ENCODE results near the gene THTPA. TPM values are rescaled to one million over a fixed set of nuclear protein-coding genes. Genes with fewer than 3 reads are reported as not detected.

Gene THTPA
- total RNA-seq, 1 experiment from 2014 or later: 18.3 TPM

- H3K27ac Mint-ChIP-seq (ENCODE audit: unreplicated experiment): no peak overlapping the region
- intact Hi-C loops (cut with micrococcal nuclease; ENCODE audit: unreplicated experiment): no loop called here
- CTCF ChIA-PET: no interaction called here
- DNase-seq: no peak
- peaks cover 59% of the 10 kb centered on the region for H3K27me3 Mint-ChIP-seq (ENCODE audit: unreplicated experiment)
- TF ChIP-seq, protein P1, sequence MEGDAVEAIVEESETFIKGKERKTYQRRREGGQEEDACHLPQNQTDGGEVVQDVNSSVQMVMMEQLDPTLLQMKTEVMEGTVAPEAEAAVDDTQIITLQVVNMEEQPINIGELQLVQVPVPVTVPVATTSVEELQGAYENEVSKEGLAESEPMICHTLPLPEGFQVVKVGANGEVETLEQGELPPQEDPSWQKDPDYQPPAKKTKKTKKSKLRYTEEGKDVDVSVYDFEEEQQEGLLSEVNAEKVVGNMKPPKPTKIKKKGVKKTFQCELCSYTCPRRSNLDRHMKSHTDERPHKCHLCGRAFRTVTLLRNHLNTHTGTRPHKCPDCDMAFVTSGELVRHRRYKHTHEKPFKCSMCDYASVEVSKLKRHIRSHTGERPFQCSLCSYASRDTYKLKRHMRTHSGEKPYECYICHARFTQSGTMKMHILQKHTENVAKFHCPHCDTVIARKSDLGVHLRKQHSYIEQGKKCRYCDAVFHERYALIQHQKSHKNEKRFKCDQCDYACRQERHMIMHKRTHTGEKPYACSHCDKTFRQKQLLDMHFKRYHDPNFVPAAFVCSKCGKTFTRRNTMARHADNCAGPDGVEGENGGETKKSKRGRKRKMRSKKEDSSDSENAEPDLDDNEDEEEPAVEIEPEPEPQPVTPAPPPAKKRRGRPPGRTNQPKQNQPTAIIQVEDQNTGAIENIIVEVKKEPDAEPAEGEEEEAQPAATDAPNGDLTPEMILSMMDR (IDR thresholded peaks at IDR 0.05; ENCODE audit: unreplicated experiment): no peak
- H3K4me3 Mint-ChIP-seq (ENCODE audit: low read depth, unreplicated experiment): no peak overlapping the region
- H3K4me1 Mint-ChIP-seq (ENCODE audit: low read depth, unreplicated experiment): no peaks in the 10 kb centered on the region
- no peaks in the 10 kb centered on the region for H3K9me3 Mint-ChIP-seq (ENCODE audit: low read depth, unreplicated experiment)
- BruUV-seq (replicated peaks): no TSS peak
- H3K36me3 Mint-ChIP-seq (ENCODE audit: insufficient read depth, unreplicated experiment): no peaks in the 10 kb centered on the region
These were observed 42.0 kb upstream of the THTPA start for GRCh38 chr14:23513818-23514643.

GRCh38 chr14:23514644-23514957 is 41.5 kb upstream of the THTPA start:
- CTCF ChIA-PET: no interaction called here
- H3K4me1 Mint-ChIP-seq (ENCODE audit: low read depth, unreplicated experiment): no peaks in the 10 kb centered on the region
- DNase-seq: no peak
- BruUV-seq (replicated peaks): no TSS peak
- no peaks in the 10 kb centered on the region for H3K9me3 Mint-ChIP-seq (ENCODE audit: low read depth, unreplicated experiment)
- H3K36me3 Mint-ChIP-seq (ENCODE audit: insufficient read depth, unreplicated experiment): no peaks in the 10 kb centered on the region
- intact Hi-C loops (cut with micrococcal nuclease; ENCODE audit: unreplicated experiment): no loop called here
- H3K27ac Mint-ChIP-seq (ENCODE audit: unreplicated experiment): no peak overlapping the region
- TF ChIP-seq, protein P1 (IDR thresholded peaks at IDR 0.05; ENCODE audit: unreplicated experiment): no peak
- no peak overlapping the region for H3K4me3 Mint-ChIP-seq (ENCODE audit: low read depth, unreplicated experiment)
- H3K27me3 Mint-ChIP-seq (ENCODE audit: unreplicated experiment): peaks cover 65% of the 10 kb centered on the region

GRCh38 chr14:23517650-23518326 is 38.3 kb upstream of the THTPA start:
- no peaks in the 10 kb centered on the region for H3K9me3 Mint-ChIP-seq (ENCODE audit: low read depth, unreplicated experiment)
- BruUV-seq (replicated peaks): no TSS peak
- intact Hi-C loops (cut with micrococcal nuclease; ENCODE audit: unreplicated experiment): no loop called here
- no peak overlapping the region for H3K27ac Mint-ChIP-seq (ENCODE audit: unreplicated experiment)
- no peak overlapping the region for H3K4me3 Mint-ChIP-seq (ENCODE audit: low read depth, unreplicated experiment)
- TF ChIP-seq, protein P1 (IDR thresholded peaks at IDR 0.05; ENCODE audit: unreplicated experiment): no peak
- H3K4me1 Mint-ChIP-seq (ENCODE audit: low read depth, unreplicated experiment): no peaks in the 10 kb centered on the region
- CTCF ChIA-PET: interaction anchor here (1.0 kb wide), 1 partner anchor 9 kb away, joined by 4 read pairs; no protein-coding TSS in a partner anchor
- no peaks in the 10 kb centered on the region for H3K36me3 Mint-ChIP-seq (ENCODE audit: insufficient read depth, unreplicated experiment)
- DNase-seq: no peak
- peaks cover 85% of the 10 kb centered on the region for H3K27me3 Mint-ChIP-seq (ENCODE audit: unreplicated experiment)

DNA sequence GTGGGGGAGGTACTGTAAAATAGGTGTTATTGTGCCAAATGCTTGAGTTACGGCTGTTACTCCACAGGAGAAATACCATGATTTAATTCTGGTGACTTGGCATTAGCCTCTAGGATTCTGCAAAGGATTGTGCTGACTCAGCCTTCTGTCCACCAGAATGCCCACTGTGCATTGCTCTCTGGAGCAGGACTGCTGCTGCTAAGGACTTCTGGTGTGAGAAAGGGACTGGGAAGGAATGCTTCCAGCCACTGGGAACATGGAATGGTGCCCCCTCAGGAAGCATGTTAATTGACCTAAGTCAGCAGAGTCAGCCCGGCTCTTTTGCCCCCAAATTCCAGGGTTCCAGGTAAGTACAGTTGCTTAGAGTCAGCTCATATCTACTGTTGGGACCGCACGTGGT is 37.4 kb upstream of the THTPA start:
- Mint-ChIP-seq H3K27me3 (ENCODE audit: unreplicated experiment) (peaks cover 76% of the 10 kb centered on the region), H3K4me1 (ENCODE audit: low read depth, unreplicated experiment) (no peaks in the 10 kb centered on the region), H3K27ac (ENCODE audit: unreplicated experiment) (no peak overlapping the region), H3K36me3 (ENCODE audit: insufficient read depth, unreplicated experiment) (no peaks in the 10 kb centered on the region), H3K4me3 (ENCODE audit: low read depth, unreplicated experiment) (no peak overlapping the region), H3K9me3 (ENCODE audit: low read depth, unreplicated experiment) (no peaks in the 10 kb centered on the region)
- no TSS peak for BruUV-seq (replicated peaks)
- CTCF ChIA-PET: no interaction called here
- TF ChIP-seq, protein P1 (IDR thresholded peaks at IDR 0.05; ENCODE audit: unreplicated experiment): no peak
- intact Hi-C loops (cut with micrococcal nuclease; ENCODE audit: unreplicated experiment): no loop called here
- DNase-seq: no peak
